Large intestine (tissue), 3 donors: Measurements from ENCODE around the gene FGD6. TPM values are rescaled to one million over a fixed set of nuclear protein-coding genes. Genes with fewer than 3 reads are reported as not detected.

Experiments
- DNase-seq, 2 donors: peaks; one replicate each; pipeline versions ENCODE4 v3.0.0 to v3.0.0-alpha.2; 2013
- H3K27ac ChIP-seq: one replicate; pipeline ENCODE4 v1.5.1; 2013; ENCODE audit warnings: low read length
- H3K27me3 ChIP-seq: 2 replicates; pipeline ENCODE4 v1.6.1; 2013; ENCODE audit warnings: low read length; ENCODE audit not compliant: control insufficient read depth, insufficient read depth
- H3K36me3 ChIP-seq: 2 replicates; pipeline ENCODE4 v1.6.1; 2013; ENCODE audit warnings: low read length; ENCODE audit not compliant: control insufficient read depth, insufficient read depth
- H3K4me1 ChIP-seq: one replicate; pipeline ENCODE4 v1.6.1; 2013; ENCODE audit warnings: low read length; ENCODE audit not compliant: control insufficient read depth, insufficient read depth
- H3K4me3 ChIP-seq: one replicate; pipeline ENCODE4 v1.5.1; 2013; ENCODE audit warnings: low read length
- H3K9me3 ChIP-seq: one replicate; pipeline ENCODE4 v1.6.1; 2013; ENCODE audit warnings: mild to moderate bottlenecking, low read depth, low read length, moderate library complexity; ENCODE audit not compliant: control insufficient read depth
- WGBS: methylation state at CpG from one replicate; pipeline ENCODE4 v1.1.5; 2013; ENCODE audit warnings: low lambda C conversion rate; ENCODE audit not compliant: insufficient coverage; 5-methylcytosine and 5-hydroxymethylcytosine counted together
- polyA plus RNA-seq: library from polyadenylated mRNA; unstranded; fragments of 120-200 nt; gene quantifications from one replicate; pipeline ENCODE4 v1.2.1, GENCODE V29; 2013

Gene FGD6
- polyA plus RNA-seq, 1 donor: 12.3 TPM

GRCh38 chr12:95072900-95073697 lies 144.2 kb downstream of the FGD6 start, which contains the start of gene NR2C1:
Gene NR2C1, minus strand, starts transcription at chr12:95073618. Its CDS starts 6,234 bp downstream, at chr12:95067384.
- no peaks in the 10 kb centered on the region for H3K27me3 ChIP-seq
- H3K4me3 ChIP-seq: peak within 1 kb of the TSS; percentile 96
- H3K9me3 ChIP-seq: no peaks in the 10 kb centered on the region
- H3K4me1 ChIP-seq: no peaks in the 10 kb centered on the region
- peak within 1 kb of the TSS; percentile 67 for H3K27ac ChIP-seq
- H3K36me3 ChIP-seq: peaks cover 4% of the 10 kb centered on the region
- DNase-seq: peak; percentile 95
- WGBS: no CpG with 5 or more reads among the region's 99 CpGs

DNA sequence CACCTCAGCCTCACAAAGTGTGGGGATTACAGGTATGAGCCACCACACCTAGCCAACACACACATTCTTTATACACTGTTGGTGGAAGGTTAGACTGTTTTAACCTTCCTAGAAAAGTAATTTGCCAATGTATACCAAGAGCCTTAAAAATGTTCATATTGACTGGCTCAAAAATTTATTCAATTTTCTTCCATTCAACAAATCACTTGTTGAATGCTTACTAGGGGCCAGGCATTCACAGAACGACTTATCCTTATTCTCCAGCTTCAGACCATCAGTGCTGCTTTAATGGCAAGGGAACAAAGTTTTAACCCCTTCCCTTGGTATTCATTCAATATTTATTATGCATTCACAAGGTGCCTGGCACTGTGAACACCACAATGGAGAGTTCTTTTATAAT lies 146.9 kb downstream of the FGD6 start:
- Histone ChIP-seq H3K27ac (no peak overlapping the region), H3K4me3 (no peak overlapping the region), H3K9me3 (no peaks in the 10 kb centered on the region), H3K4me1 (no peaks in the 10 kb centered on the region), H3K27me3 (no peaks in the 10 kb centered on the region), H3K36me3 (peaks cover 13% of the 10 kb centered on the region)
- no peak for DNase-seq
- WGBS: no CpG with 5 or more reads among the region's 1 CpG

GRCh38 chr12:95066091-95066855 lies 151.0 kb downstream of the FGD6 start:
- no peaks in the 10 kb centered on the region for H3K9me3 ChIP-seq
- H3K4me3 ChIP-seq: no peak overlapping the region
- peaks cover 29% of the 10 kb centered on the region for H3K36me3 ChIP-seq
- no CpG with 5 or more reads among the region's 7 CpGs for WGBS
- no peak for DNase-seq
- H3K4me1 ChIP-seq: no peaks in the 10 kb centered on the region
- no peaks in the 10 kb centered on the region for H3K27me3 ChIP-seq
- H3K27ac ChIP-seq: no peak overlapping the region

DNA sequence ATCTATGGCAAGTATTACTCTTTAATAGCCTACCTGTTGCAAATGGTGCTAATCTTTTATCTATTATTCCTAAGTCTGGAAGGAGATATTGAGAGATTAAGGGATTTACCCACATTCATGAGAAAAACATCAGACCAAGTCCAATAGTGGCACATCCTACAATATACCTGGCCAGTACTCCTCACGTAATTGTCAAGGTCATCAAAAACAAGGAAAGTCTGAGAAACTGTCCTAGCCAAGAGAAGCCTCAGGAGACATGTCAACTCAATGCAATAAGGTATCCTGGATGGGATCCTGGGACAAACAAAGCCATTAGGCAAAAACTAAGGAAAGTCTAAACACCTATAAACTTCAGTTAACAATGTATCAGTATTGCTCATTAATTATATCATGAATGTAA lies 156.3 kb downstream of the FGD6 start:
- DNase-seq: no peak
- no peaks in the 10 kb centered on the region for H3K27me3 ChIP-seq
- peaks cover 50% of the 10 kb centered on the region for H3K36me3 ChIP-seq
- no CpG with 5 or more reads among the region's 1 CpG for WGBS
- no peak overlapping the region for H3K4me3 ChIP-seq
- H3K4me1 ChIP-seq: no peaks in the 10 kb centered on the region
- no peak overlapping the region for H3K27ac ChIP-seq
- H3K9me3 ChIP-seq: no peaks in the 10 kb centered on the region

DNA sequence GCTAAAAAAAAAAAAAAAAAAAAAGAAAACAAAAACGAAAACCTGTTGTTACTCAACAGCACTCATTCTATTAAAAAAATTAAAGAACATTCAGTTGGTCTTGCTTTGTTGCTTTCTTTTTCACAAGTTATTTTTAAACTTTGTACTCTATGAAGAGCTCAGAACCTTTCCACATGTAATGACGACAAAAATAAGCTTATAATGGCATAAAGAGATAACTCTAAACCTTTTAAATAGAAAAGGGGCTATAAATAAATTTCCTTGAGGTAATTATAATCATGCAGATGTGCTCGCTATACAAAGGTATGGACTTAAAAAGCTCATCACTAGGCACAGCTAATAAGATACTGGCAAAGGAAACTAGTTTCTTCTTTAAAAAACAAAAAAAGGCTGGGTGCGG lies 157.3 kb downstream of the FGD6 start:
- DNase-seq: no peak
- no peak overlapping the region for H3K27ac ChIP-seq
- H3K36me3 ChIP-seq: peaks cover 53% of the 10 kb centered on the region
- no peak overlapping the region for H3K4me3 ChIP-seq
- 100% methylated on average over 2 of the region's 4 CpGs for WGBS
- no peaks in the 10 kb centered on the region for H3K9me3 ChIP-seq
- no peaks in the 10 kb centered on the region for H3K4me1 ChIP-seq
- no peaks in the 10 kb centered on the region for H3K27me3 ChIP-seq

DNA sequence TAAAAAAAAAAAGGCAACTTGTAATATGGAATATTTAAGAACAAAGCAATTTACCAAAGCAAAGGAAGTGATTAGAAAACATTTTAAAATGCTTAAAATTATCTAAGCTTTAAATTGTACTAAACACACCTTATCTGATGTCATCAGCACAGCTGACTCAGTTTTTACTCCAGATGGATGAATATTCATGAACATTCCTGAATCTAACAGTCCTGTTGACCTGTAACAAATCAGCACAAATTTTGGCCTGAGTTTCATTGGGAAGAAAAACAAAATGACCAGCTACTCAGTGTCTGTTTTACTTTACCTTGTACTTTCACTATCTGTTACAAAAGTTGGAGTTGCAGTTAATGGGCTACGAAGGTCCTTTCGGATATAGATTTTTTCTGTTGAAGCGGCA lies 159.8 kb downstream of the FGD6 start:
- Histone ChIP-seq H3K9me3 (no peaks in the 10 kb centered on the region), H3K36me3 (peaks cover 50% of the 10 kb centered on the region), H3K27ac (no peak overlapping the region), H3K4me3 (no peak overlapping the region), H3K4me1 (no peaks in the 10 kb centered on the region), H3K27me3 (no peaks in the 10 kb centered on the region)
- WGBS: no CpG with 5 or more reads among the region's 3 CpGs
- DNase-seq: no peak

GRCh38 chr12:95055057-95055456 lies 162.2 kb downstream of the FGD6 start:
- DNase-seq: no peak
- Histone ChIP-seq H3K4me1 (no peaks in the 10 kb centered on the region), H3K27me3 (no peaks in the 10 kb centered on the region), H3K9me3 (no peaks in the 10 kb centered on the region), H3K27ac (no peak overlapping the region), H3K4me3 (no peak overlapping the region), H3K36me3 (peaks cover 48% of the 10 kb centered on the region)
- no CpG with 5 or more reads among the region's 2 CpGs for WGBS

DNA sequence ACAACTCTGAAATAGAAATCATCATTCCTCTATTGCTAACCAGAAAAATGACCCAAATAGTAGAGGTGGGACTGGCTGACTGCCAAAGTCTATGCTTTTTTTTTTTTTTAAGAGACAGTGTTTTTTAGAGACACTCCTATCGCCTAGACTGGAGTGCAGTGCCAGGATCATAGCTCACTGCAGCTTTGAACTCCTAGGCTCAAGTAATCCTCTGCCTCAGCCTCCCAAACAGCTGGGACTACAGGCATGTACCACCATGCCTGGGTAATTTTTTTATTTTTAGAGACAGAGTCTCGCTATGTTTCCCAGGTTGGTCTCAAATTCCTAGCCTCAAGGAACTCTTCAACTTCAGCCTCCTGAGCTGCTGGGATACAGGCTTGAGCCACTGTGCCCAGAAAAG lies 163.1 kb downstream of the FGD6 start:
- H3K36me3 ChIP-seq: peaks cover 47% of the 10 kb centered on the region
- WGBS: no CpG with 5 or more reads among the region's 2 CpGs

GRCh38 chr12:95051241-95051640 lies 166.0 kb downstream of the FGD6 start:
- no peak overlapping the region for H3K27ac ChIP-seq
- no peak for DNase-seq
- no peak overlapping the region for H3K4me3 ChIP-seq
- 86% methylated on average over 1 of the region's 4 CpGs for WGBS
- H3K36me3 ChIP-seq: peaks cover 34% of the 10 kb centered on the region
- no peaks in the 10 kb centered on the region for H3K9me3 ChIP-seq
- H3K27me3 ChIP-seq: no peaks in the 10 kb centered on the region
- no peaks in the 10 kb centered on the region for H3K4me1 ChIP-seq

More for the DNA sequence above, 163.1 kb downstream of the FGD6 start:
- Histone ChIP-seq H3K4me3 (no peak overlapping the region), H3K27me3 (no peaks in the 10 kb centered on the region), H3K4me1 (no peaks in the 10 kb centered on the region), H3K9me3 (no peaks in the 10 kb centered on the region), H3K27ac (no peak overlapping the region)
- no peak for DNase-seq

GRCh38 chr12:95037906-95038305 lies 179.4 kb downstream of the FGD6 start:
- Histone ChIP-seq H3K4me3 (no peak overlapping the region), H3K27ac (no peak overlapping the region), H3K36me3 (peaks cover 28% of the 10 kb centered on the region), H3K27me3 (no peaks in the 10 kb centered on the region), H3K9me3 (no peaks in the 10 kb centered on the region), H3K4me1 (no peaks in the 10 kb centered on the region)
- no peak for DNase-seq
- WGBS: 100% methylated on average over 1 of the region's 2 CpGs
